Measurements from ENCODE around the gene ULK4. TPM values are rescaled to one million over a fixed set of nuclear protein-coding genes. Genes with fewer than 3 reads are reported as not detected.

The ULK4 gene
- polyA plus RNA-seq, 1 experiment, result 1.6 TPM

DNA sequence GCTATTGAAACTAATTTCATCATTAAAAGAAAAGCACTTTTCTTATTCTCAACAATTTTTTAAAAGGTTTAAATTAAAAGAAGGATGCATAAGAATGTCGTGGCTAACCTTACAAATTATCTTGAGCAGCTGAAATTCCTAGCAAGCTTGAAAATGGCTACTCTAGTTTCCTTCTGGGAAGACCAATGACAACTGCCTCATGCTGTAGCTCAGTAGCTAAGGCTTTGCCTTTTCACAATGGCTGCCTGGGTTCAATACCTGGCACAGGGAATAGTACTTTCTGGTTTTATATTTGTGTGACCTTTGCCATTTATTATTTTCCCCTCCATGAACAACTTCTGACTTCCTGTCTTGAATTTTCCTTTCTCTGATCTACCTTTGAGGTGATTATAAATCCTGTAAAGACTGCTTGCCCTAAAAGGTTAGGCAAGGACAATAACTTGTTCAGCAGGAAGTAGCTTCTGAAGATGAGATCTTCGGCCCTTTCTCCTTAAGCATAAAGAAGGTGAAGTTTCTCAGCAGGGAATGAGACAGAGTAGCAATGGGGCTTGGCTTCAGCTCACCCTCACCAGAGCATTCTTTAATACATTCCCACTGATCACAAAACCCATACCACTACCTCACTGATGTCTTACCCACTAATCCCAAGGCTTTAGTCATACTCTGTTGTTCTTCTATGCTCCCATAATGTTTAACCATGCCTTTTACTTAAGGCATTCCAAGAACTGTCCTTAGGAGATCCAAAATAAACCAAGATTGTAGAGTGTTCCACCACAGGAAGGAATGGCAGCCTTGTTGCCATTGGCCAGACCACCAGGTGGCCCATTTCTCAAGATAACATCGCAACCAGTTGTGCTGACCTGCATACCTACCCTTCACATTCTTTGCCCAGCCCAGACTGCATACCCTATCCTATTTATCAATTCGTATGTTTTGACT is 276.8 kb downstream of the ULK4 start:
- ChIA-PET POLR2A (interaction anchor here (0.7 kb wide), 1 partner anchor 29 kb away, joined by 3 read pairs; no protein-coding TSS in a partner anchor), CTCF (interaction anchor here (0.9 to 1.9 kb wide), 3 partner anchors 10 to 31 kb away, joined by 3 to 5 read pairs (median 4); no protein-coding TSS in a partner anchor)
- Histone ChIP-seq H3K4me3 (ENCODE audit: low read depth, low read length) (no peak overlapping the region), H3K27me3 (ENCODE audit: control insufficient read depth, insufficient read depth, low read length) (no peaks in the 10 kb centered on the region), H3K36me3 (ENCODE audit: control insufficient read depth, insufficient read depth, low read length) (no peaks in the 10 kb centered on the region)
- no peak for DNase-seq (ENCODE audit: low read depth)
- TF ChIP-seq, protein P1, sequence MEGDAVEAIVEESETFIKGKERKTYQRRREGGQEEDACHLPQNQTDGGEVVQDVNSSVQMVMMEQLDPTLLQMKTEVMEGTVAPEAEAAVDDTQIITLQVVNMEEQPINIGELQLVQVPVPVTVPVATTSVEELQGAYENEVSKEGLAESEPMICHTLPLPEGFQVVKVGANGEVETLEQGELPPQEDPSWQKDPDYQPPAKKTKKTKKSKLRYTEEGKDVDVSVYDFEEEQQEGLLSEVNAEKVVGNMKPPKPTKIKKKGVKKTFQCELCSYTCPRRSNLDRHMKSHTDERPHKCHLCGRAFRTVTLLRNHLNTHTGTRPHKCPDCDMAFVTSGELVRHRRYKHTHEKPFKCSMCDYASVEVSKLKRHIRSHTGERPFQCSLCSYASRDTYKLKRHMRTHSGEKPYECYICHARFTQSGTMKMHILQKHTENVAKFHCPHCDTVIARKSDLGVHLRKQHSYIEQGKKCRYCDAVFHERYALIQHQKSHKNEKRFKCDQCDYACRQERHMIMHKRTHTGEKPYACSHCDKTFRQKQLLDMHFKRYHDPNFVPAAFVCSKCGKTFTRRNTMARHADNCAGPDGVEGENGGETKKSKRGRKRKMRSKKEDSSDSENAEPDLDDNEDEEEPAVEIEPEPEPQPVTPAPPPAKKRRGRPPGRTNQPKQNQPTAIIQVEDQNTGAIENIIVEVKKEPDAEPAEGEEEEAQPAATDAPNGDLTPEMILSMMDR (IDR thresholded peaks at IDR 0.05; ENCODE audit: insufficient read depth, low read depth, low read length), result no peak

DNA sequence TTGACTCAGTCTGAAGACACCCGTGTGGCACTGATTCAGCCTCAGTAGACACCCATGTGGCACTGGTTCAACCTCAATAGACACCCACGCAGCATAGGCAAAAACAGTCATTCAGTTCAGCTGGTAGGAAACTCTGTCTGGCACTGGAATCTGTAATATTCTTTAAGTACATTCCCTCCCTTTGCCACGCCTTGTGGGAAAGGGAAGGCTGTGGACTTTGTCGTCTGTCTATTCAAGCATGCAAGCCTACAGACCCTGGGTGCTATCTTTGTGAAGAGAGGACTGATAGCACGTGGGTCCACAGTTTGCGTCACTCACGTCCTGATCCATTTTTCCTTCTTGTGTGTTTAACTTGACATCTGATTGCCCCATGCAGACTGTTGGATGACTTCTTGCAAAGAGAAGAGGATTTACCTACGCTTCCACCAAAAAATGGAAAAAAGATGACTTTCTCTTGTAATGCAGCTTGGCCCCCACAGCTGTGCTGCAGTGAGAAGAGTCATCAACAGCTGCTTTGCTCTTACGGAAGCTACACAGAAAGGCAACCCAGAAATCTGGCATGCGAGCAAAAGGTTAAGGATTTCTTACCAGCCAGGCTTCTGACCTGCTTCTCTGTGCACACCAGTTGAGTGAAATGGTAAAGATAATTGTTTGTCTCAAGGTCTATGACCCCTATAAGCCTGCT is 278.1 kb downstream of the ULK4 start:
- CTCF ChIA-PET, result interaction anchor here (0.6 to 0.8 kb wide), 2 partner anchors 20 to 1099 kb away, joined by 3 to 4 read pairs; no protein-coding TSS in a partner anchor
- TF ChIP-seq, protein P1 (IDR thresholded peaks at IDR 0.05; ENCODE audit: insufficient read depth, low read depth, low read length), result no peak
- DNase-seq (ENCODE audit: low read depth), result no peak
- Histone ChIP-seq H3K4me3 (ENCODE audit: low read depth, low read length) (no peak overlapping the region), H3K36me3 (ENCODE audit: control insufficient read depth, insufficient read depth, low read length) (no peaks in the 10 kb centered on the region), H3K27me3 (ENCODE audit: control insufficient read depth, insufficient read depth, low read length) (no peaks in the 10 kb centered on the region)
- POLR2A ChIA-PET, result no interaction called here

DNA sequence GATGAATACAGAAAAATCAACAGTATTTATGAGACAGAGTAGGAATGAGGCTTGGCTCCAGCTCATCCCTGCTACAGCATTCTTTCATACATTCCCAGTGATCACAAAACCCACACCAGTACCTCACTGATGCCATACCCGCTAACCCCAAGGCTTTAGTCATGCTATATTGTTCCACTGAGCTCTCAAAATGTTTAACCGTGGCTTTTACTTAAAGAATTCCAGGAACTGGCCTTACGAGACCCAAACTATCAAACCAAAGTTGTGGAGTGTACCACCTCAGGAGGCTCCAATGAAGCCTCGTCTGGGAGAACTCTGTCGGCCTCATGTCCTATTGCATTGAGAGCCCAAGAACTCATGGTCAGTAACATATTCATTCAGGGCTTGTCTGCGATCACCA is 278.9 kb downstream of the ULK4 start:
- Histone ChIP-seq H3K36me3 (ENCODE audit: control insufficient read depth, insufficient read depth, low read length) (no peaks in the 10 kb centered on the region), H3K4me3 (ENCODE audit: low read depth, low read length) (no peak overlapping the region), H3K27me3 (ENCODE audit: control insufficient read depth, insufficient read depth, low read length) (no peaks in the 10 kb centered on the region)
- ChIA-PET CTCF (interaction anchor here (0.6 to 0.8 kb wide), 2 partner anchors 19 to 1098 kb away, joined by 3 to 4 read pairs; no protein-coding TSS in a partner anchor), POLR2A (interaction anchor here (1.2 kb wide), 1 partner anchor 28 kb away, joined by 3 read pairs; no protein-coding TSS in a partner anchor)
- TF ChIP-seq, protein P1 (IDR thresholded peaks at IDR 0.05; ENCODE audit: insufficient read depth, low read depth, low read length), result no peak
- DNase-seq (ENCODE audit: low read depth), result peak; percentile 39

DNA sequence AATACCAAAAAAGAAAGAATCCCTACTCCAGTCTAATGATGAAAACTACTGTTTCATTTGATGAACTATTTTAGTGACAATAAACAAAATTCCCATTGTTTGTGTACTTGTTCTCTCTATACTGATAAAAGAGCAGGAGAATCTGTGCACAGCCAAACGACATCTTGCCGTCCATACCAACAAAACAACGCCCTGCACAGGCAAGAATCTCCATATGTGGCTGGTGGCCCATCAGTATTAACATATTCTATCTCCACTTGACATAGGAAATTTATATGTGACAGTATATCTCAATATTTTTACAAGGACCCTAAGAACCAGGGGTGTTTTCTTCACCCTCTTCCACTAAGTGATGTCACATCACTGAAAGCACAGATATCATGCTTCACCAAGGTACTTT is 279.5 kb downstream of the ULK4 start:
- no peak overlapping the region for H3K4me3 ChIP-seq (ENCODE audit: low read depth, low read length)

More for the DNA sequence above, 279.5 kb downstream of the ULK4 start:
- POLR2A ChIA-PET, result interaction anchor here (1.2 kb wide), 1 partner anchor 29 kb away, joined by 3 read pairs; no protein-coding TSS in a partner anchor
- TF ChIP-seq, protein P1 (IDR thresholded peaks at IDR 0.05; ENCODE audit: insufficient read depth, low read depth, low read length), result no peak
- Histone ChIP-seq H3K36me3 (ENCODE audit: control insufficient read depth, insufficient read depth, low read length) (no peaks in the 10 kb centered on the region), H3K27me3 (ENCODE audit: control insufficient read depth, insufficient read depth, low read length) (no peaks in the 10 kb centered on the region)
- no peak for DNase-seq (ENCODE audit: low read depth)
- CTCF ChIA-PET, result no interaction called here

Data from BJ (cell line).